Karpas-422 (cell line): ENCODE results near the gene TBX10. TPM values are rescaled to one million over a fixed set of nuclear protein-coding genes. Genes with fewer than 3 reads are reported as not detected.
"Not testable (repeated sequence)": the region's sequence is repeated elsewhere in the genome, so short reads cannot be mapped to it uniquely, and the experiment has no call there.

Source experiments
- DNase-seq: peaks from one replicate; pipeline ENCODE4 v3.0.0-alpha.2; 2015
- H2AFZ ChIP-seq: fragments of 200-600 bp; sonication (generic); 2 replicates; pipeline ENCODE4 v1.6.1; 2014; ENCODE audit warnings: antibody characterized with exemption, low read length, mixed read lengths
- H3K27ac ChIP-seq: fragments of 200-600 bp; sonication (generic); 2 replicates; pipeline ENCODE4 v1.5.1; 2014; ENCODE audit warnings: mild to moderate bottlenecking, low read length, moderate library complexity
- H3K27me3 ChIP-seq: fragments of 200-600 bp; sonication (generic); 2 replicates; pipeline ENCODE4 v1.6.1; 2014; ENCODE audit warnings: low read length, mixed read lengths
- H3K36me3 ChIP-seq: fragments of 200-600 bp; sonication (generic); 2 replicates; pipeline ENCODE4 v1.6.1; 2014; ENCODE audit warnings: low read length, mixed read lengths; ENCODE audit not compliant: insufficient read depth
- H3K4me1 ChIP-seq: fragments of 200-600 bp; sonication (generic); 2 replicates; pipeline ENCODE4 v1.6.1; 2014; ENCODE audit warnings: mild to moderate bottlenecking, low read length, mixed read lengths
- H3K4me2 ChIP-seq: fragments of 200-600 bp; sonication (generic); 2 replicates; pipeline ENCODE4 v1.6.1; 2014; ENCODE audit warnings: low read length, low read depth, mild to moderate bottlenecking; ENCODE audit not compliant: poor library complexity, severe bottlenecking
- H3K4me3 ChIP-seq: fragments of 200-600 bp; sonication (generic); 2 replicates; pipeline ENCODE4 v1.5.1; 2014; ENCODE audit warnings: mild to moderate bottlenecking, antibody characterized with exemption, low read length, mixed read lengths
- H3K79me2 ChIP-seq: fragments of 200-600 bp; sonication (generic); 2 replicates; pipeline ENCODE4 v1.6.1; 2014; ENCODE audit warnings: mild to moderate bottlenecking, low read length, mixed read lengths
- H3K9ac ChIP-seq: fragments of 200-600 bp; sonication (generic); 2 replicates; pipeline ENCODE4 v1.6.0; 2014; ENCODE audit warnings: low read length
- H3K9me2 ChIP-seq: fragments of 200-600 bp; sonication (generic), shearing (Covaris generic); replicated peaks from 2 replicates; pipeline ENCODE4 v1.6.0; 2014; ENCODE audit warnings: mild to moderate bottlenecking, low read length, moderate library complexity; ENCODE audit not compliant: insufficient read depth
- H3K9me3 ChIP-seq: fragments of 300-700, 200-600 bp; sonication (generic); 2 replicates; pipeline ENCODE4 v1.6.1; 2014; ENCODE audit warnings: low read length, mixed read lengths
- H4K20me1 ChIP-seq: fragments of 200-600 bp; sonication (generic); 2 replicates; pipeline ENCODE4 v1.6.1; 2014; ENCODE audit warnings: mild to moderate bottlenecking, antibody characterized with exemption, low read length, low read depth; ENCODE audit not compliant: insufficient read depth
- total RNA-seq: library from RNA; depleted of rRNA; stranded (reverse); fragments of >200 nt; shearing (Covaris generic); gene quantifications from 2 replicates; pipeline ENCODE4 v1.2.3, GENCODE V29; 2014; ENCODE audit warnings: low replicate concordance

The TBX10 gene
- total RNA-seq, 1 experiment from 2014 or later, result not detected

DNA sequence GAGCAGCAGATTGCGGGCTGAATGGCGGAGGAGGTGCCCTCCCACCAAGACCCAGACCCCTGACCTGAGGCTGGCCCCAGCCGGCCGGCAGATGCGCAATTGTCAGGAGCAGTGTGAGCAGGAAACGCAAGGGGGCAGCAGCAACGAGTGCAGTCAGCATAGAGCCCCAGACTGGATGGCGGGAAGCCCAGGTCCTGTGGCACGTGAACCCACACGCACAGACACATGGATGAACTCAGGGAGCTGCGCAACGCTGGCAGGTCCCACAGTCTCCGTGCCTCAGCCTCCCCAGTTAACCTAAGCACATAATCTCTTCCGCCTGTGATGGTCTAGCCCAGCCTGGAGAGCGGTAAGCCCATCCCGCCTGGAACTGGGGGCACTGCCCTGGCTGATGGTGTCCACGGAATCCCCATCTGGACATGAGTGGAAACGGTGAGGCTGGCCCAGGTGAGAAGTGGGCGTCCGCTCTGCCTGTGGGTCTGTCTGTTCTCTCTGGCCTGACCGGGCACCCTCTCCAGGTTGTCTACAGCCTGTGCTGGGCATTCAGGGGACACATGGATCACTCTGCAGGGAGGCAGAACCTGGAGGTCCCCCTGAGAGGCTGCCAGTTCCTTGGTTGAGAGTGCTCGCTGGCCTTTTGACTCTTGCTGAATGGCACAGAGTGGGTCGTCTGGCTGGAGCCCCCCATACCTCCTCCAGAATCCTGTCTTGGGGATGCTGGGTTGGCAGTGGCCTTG is 626 bp upstream of the TBX10 start:
- no peaks in the 10 kb centered on the region for H3K36me3 ChIP-seq
- peaks cover 1% of the 10 kb centered on the region; the same call in 1 of the 2 replicates for H3K4me1 ChIP-seq
- DNase-seq, result peak; percentile 90
- H2AFZ ChIP-seq, result no peak overlapping the region
- H3K4me3 ChIP-seq, result no peak overlapping the region
- H3K27ac ChIP-seq, result no peak overlapping the region
- H3K9me2 ChIP-seq, result no peaks in the 10 kb centered on the region
- H4K20me1 ChIP-seq, result no peaks in the 10 kb centered on the region
- peaks cover 4% of the 10 kb centered on the region; the same call in 1 of the 2 replicates for H3K9me3 ChIP-seq
- no peaks in the 10 kb centered on the region; the same call in 1 of the 2 replicates for H3K27me3 ChIP-seq
- H3K79me2 ChIP-seq, result no peaks in the 10 kb centered on the region
- no peak overlapping the region for H3K9ac ChIP-seq
- no peak overlapping the region for H3K4me2 ChIP-seq

- Histone ChIP-seq H3K9ac (no peak overlapping the region), H3K4me3 (no peak overlapping the region), H3K36me3 (no peaks in the 10 kb centered on the region), H3K9me3 (no peaks in the 10 kb centered on the region), H3K9me2 (no peaks in the 10 kb centered on the region), H2AFZ (no peak overlapping the region), H4K20me1 (no peaks in the 10 kb centered on the region), H3K27me3 (no peaks in the 10 kb centered on the region), H3K27ac (no peak overlapping the region), H3K4me1 (no peaks in the 10 kb centered on the region), H3K79me2 (no peaks in the 10 kb centered on the region), H3K4me2 (no peak overlapping the region)
- DNase-seq, result no peak
These were observed 777 bp downstream of the TBX10 start for GRCh38 chr11:67638535-67639437.

DNA sequence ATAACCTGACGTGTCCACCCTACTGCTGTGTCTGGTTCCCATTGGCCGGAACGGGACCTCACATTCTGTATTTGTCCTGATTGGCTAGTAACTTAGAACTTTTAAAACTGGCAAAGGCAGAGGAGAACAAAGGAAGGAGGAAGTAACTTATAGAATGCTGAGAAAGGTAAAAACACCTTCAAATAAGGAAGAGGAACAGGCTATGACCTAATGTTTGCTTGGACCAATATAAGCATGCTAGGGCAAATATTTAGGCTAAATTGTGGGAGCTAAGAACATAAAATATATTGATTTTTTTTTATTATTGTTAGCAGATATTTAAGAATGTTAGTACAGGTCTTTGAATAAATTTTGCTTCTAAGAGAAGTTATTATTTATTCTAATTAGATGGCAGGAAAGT is 2.1 kb downstream of the TBX10 start:
- H3K27me3 ChIP-seq, H2AFZ ChIP-seq, H3K36me3 ChIP-seq: not testable (repeated sequence)

DNA sequence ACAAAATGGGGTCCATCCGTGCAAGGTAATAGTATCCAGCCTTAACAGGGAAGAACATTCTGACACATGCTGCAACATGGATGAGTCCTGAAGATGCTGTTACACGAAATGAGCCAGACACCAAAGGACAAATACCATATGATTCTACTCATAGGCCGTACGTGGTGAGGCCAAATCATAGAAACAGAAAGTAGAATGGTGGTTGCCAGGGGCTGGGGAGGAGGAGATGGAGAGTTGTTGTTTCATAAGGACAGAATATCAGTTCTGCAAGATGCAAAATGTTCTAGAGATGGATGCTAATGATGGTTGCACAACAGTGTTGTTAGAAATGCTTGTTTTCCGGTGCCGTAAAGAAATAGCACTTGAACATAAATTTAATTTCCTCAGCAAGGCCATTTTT is 2.6 kb downstream of the TBX10 start:
- Histone ChIP-seq H3K9ac (no peak overlapping the region), H4K20me1 (no peaks in the 10 kb centered on the region), H3K4me2 (no peak overlapping the region), H3K4me1 (no peaks in the 10 kb centered on the region), H3K36me3 (no peaks in the 10 kb centered on the region), H2AFZ (no peak overlapping the region), H3K27ac (no peak overlapping the region), H3K9me2 (no peaks in the 10 kb centered on the region), H3K4me3 (no peak overlapping the region), H3K9me3 (no peaks in the 10 kb centered on the region), H3K27me3 (no peaks in the 10 kb centered on the region), H3K79me2 (no peaks in the 10 kb centered on the region)
- no peak for DNase-seq

More for the DNA sequence above, 2.1 kb downstream of the TBX10 start:
- not testable (repeated sequence) for H3K4me3 ChIP-seq, H3K9me3 ChIP-seq, H3K4me2 ChIP-seq, H3K27ac ChIP-seq, H4K20me1 ChIP-seq, H3K4me1 ChIP-seq, H3K9ac ChIP-seq, H3K9me2 ChIP-seq, DNase-seq, H3K79me2 ChIP-seq

DNA sequence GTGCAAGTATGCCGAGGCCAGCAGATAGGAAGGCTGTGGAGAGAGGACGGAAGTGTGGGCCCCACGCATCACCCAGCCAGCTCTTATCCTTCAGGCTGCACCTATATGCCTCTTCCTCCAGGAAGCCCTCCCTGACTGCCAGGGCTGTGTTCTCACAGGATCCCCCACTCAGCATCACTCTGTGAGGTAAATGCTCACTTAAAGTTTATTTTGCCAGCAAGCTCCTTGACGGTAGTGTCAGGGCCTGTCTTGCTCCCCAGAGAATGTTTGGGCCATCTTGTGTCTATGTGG is 4.4 kb downstream of the TBX10 start:
- H3K9me3 ChIP-seq, result no peaks in the 10 kb centered on the region
- H3K4me2 ChIP-seq, result no peak overlapping the region
- H3K4me3 ChIP-seq, result no peak overlapping the region
- no peak overlapping the region for H3K27ac ChIP-seq
- peaks cover 9% of the 10 kb centered on the region for H3K4me1 ChIP-seq
- no peaks in the 10 kb centered on the region for H3K36me3 ChIP-seq
- no peak overlapping the region for H2AFZ ChIP-seq
- DNase-seq, result no peak
- no peaks in the 10 kb centered on the region for H3K9me2 ChIP-seq
- H4K20me1 ChIP-seq, result no peaks in the 10 kb centered on the region
- no peaks in the 10 kb centered on the region for H3K27me3 ChIP-seq
- no peak overlapping the region for H3K9ac ChIP-seq
- no peaks in the 10 kb centered on the region for H3K79me2 ChIP-seq

DNA sequence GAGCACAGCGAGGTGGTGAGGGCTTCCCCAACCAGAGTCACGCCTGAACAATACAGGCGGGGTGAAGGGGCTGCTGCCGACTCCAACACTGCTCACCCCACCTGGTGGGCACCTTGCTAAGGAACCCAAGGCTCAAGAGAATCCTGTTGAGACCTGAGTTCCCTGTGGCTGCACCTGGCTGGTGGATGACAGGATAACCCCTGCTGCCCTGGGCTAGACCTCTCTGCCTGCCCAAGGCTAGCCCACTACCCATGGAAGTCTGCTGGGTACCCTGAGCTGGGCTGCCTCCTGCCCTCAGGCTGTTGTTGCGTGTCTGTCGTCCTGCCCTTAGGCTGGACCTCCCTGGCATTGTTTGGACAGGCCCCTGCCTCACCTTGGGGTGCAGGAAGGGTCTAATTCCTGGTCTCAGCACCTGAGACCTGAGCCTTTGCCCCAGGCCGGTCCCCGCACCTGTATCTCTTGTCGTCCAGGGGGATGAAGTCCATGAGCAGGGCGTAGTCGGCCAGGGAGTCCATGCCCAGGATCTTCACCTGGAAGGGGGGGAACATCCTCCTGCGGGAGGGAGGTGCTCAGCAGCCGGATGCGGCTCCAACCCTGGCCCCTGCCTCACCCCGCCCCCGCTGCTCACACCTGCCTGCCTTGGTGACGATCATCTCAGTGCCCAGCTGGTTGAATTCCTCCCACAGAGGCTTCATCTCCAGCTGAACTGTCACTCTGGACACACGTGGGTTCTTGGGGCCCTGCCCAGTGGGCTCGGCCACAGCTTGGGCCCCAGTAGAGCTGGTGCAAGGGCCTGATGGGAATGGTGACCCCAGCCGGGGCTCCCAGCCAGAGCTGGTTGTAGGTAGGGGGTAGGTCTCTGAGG is 5.0 kb downstream of the TBX10 start:
- DNase-seq, result no peak
- H4K20me1 ChIP-seq, result no peaks in the 10 kb centered on the region
- no peaks in the 10 kb centered on the region for H3K36me3 ChIP-seq
- H3K27me3 ChIP-seq, result no peaks in the 10 kb centered on the region
- H3K4me1 ChIP-seq, result peaks cover 11% of the 10 kb centered on the region
- no peak overlapping the region for H2AFZ ChIP-seq
- no peaks in the 10 kb centered on the region for H3K9me2 ChIP-seq
- H3K79me2 ChIP-seq, result no peaks in the 10 kb centered on the region
- H3K9ac ChIP-seq, result no peak overlapping the region
- H3K27ac ChIP-seq, result no peak overlapping the region
- no peak overlapping the region for H3K4me2 ChIP-seq
- H3K9me3 ChIP-seq, result no peaks in the 10 kb centered on the region
- H3K4me3 ChIP-seq, result no peak overlapping the region

DNA sequence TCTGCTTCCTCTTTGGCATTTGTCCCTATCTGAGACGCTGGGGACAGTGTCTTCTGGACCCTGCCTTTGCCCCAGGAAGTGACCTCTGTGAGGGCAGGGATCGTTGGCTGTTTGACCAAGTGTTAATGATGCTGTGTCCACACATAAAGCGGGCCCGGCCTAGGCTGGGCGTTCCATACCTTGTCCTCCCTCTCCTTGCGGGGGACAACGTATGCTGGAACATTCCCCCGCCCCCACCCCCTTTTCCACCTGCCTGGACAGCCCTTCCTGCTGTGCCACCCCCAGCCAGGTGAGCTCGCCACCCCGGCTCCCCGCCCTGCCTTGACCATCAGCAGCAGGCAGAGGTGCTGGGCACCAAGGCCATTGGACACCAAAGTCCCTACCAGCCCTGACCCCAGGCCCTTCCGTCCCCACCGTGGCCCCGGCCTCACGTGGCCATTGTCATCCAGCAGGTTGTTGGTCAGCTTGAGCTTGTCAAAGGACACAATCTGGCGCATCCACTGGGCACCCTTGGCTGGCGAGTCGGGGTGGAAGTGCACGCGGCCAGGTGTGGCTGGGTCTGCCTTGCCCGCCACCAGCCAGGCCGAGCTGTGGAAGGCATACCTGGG is 5.7 kb downstream of the TBX10 start:
- H3K79me2 ChIP-seq, result no peaks in the 10 kb centered on the region
- H4K20me1 ChIP-seq, result no peaks in the 10 kb centered on the region
- no peaks in the 10 kb centered on the region for H3K9me2 ChIP-seq
- no peak overlapping the region for H3K4me3 ChIP-seq
- H3K9me3 ChIP-seq, result no peaks in the 10 kb centered on the region
- H3K4me1 ChIP-seq, result peaks cover 18% of the 10 kb centered on the region
- H2AFZ ChIP-seq, result no peak overlapping the region
- no peaks in the 10 kb centered on the region for H3K27me3 ChIP-seq
- no peak for DNase-seq
- H3K36me3 ChIP-seq, result no peaks in the 10 kb centered on the region
- H3K27ac ChIP-seq, result no peak overlapping the region
- no peak overlapping the region for H3K4me2 ChIP-seq
- H3K9ac ChIP-seq, result no peak overlapping the region
